ENCODE results near the gene IL7R.
A peak's percentile ranks its signal among the peaks of the same experiment; 100 is the strongest.
"Not testable (repeated sequence)": the region's sequence is repeated elsewhere in the genome, so short reads cannot be mapped to it uniquely, and the experiment has no call there.

IL7R gene

DNA sequence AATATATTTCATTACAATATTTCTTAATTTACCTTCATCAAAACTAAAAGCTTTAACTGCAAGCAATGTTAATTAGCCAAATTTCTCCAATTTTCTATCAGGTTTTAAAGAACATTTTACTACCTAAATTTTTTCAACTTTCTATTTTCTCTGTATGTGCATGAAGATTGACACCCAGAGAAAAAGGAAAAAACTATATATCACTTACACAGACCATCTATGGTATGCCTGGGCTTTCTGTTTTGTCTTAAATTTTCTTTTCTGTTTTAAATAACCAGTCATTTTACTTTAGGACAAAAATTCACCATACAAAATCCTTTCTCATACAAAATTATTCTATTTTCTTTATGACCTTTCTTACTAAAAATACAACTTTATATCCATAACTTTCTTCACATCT lies 13.8 kb upstream of the IL7R start:
- DNase-seq (ENCODE audit: low read depth), result no peak

DNA sequence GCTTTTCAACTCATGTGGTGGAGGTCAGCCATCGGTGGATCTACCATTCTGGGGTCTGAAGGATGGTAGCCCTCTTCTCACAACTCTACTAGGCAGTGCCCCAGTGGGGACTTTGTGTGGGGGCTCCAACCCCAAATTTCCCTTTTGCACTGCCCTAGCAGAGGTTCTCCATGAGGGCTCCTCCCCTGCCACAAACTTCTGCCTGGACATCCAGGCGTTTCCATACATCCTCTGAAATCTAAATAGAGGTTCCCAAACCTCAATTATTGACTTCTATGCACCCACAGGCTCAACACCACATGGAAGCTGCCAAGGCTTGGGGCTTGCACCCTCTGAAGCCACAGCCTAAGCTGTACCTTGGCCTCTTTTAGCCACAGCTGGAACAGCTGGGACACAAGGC lies 11.2 kb upstream of the IL7R start:
- not testable (repeated sequence) for DNase-seq (ENCODE audit: low read depth)

DNA sequence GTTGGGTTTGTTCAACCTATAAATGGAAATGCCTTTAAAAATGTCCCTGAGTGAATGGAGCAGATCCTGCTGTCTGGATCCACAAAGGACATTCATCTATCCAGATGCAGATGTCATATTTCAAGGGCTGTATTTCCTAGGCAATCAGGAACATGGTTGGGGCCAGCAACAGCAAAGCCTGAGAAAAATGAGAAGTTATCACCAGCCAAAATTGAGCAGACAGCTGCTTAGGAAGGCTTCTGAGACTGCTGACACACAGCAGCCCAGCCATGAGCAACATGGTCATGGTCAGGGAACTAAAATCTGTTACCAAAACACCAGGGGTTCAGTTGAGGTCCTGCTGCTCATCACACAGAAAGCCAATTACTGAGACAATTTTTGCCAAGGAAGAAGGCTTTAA lies 9.2 kb upstream of the IL7R start:
- DNase-seq (ENCODE audit: low read depth), result no peak

DNA sequence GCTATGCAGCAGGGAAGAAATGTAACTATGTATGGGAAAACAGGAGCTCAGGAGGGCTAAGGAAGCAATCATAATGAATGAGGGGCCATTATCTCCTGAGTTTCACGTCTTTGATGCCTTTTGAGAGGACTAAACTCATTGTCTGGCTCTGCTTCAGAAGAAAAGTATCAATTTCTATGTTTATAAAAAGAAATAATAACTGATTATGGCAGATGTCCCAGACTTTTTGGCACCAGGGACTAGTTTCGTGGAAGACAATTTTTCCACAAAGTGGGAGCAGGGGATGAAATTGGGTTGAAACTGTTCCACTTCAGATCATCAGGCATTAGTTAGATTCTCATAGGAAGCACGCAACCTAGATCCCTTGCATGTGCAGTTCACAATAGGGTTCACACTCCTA lies 8.7 kb upstream of the IL7R start:
- no peak for DNase-seq (ENCODE audit: low read depth)

DNA sequence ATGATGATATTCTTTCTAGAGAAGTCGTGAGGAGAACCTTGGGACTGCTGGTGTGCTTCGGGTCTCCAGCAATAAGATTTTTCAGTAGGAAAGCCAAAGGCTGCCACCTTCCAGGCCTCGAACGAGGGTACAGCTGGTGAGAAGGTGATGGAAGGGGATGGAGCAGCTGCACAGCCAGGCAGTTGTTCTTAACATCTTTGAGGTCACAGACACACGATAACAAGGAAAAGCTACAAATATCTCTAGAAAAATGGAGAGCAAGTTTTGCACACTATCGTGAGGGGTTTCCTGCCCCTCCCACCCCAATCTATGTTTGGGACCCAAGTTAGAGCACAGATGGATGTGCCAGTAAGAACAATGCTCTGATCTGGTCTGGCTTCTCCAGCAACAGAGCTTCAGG lies 6.8 kb upstream of the IL7R start:
- DNase-seq (ENCODE audit: low read depth), result no peak

DNA sequence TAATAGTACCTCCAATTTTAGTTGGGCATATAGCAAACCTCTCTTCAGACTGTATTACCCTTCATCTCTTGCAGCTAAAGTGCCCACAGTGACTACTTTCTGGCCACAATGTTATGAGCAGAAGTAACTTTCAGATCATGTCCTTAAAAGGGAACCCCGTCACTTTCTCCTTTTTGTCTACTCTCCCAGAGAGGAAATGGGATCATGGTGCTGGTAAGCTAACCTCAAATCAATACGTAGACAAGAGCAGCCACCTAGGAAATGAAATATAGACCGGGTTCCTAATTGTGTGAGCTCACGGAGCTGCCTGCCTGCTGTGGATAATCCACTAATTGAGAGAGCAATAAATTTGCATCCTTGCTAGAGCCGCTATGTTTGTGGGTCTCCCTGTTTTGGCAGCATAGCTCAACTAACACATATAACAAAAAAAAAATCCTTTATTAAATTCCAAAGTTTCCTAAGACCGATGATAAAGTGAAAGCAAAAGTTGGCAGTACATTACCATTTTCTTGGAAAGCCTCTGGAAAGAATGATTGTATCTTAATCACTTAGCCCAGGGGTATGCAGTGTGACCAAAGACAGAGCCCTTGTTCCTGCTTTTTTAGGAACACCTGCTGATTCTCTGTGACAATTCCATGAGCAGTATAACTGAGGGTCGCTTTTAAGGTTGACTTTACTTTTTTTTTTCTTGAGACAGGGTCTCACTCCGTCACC lies 5.6 kb upstream of the IL7R start:
- no peak for DNase-seq (ENCODE audit: low read depth)

DNA sequence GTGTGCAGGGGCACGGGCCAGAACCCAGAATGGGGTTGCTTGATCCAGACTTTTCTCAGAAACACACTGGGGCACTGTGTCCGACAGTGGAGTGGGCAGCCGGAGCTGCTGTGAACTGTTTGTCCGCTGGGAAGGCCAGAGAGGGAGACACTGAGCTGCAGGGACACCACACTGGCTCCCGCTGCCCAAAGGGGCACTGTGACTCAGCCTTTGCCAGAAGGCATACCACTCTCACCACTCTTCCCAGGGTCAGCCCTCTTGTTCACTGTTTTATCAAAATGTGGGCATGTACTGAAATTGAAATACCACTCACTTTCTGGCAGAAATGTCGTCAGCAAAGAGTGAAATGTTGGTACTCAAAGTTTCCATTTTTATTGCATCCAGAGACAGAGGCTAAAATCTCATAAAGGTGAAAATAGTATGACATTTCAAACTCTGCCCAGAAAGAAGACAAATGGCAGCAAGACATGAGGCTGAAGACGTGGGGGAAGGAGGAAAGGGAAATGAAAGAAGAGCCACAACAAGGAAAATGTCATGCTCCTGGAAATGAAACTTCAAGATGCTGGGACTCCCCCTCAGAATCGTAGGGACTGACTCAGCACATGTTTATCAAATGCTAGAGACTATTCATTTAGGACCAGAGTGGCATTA lies 4.5 kb upstream of the IL7R start:
- no peak for DNase-seq (ENCODE audit: low read depth)

DNA sequence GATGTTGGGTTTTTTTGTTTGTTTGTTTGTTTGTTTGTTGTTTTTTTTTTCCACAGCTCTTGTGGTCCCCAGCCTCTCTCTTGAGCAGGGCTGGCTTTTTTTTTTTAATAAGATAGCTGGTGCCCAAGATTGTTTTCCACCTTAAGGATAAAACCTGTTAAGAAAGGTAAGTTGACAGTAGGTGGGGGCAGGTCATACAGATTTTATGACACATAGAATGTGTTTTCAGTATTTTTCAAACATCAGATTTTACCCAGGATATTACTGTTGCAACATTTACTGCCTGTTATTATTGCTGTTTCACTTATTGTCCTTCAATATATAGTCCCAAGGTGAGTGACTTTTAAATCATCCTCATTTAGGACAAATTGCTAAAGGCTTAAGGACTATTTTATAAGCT lies 3.9 kb upstream of the IL7R start:
- no peak for DNase-seq (ENCODE audit: low read depth)

DNA sequence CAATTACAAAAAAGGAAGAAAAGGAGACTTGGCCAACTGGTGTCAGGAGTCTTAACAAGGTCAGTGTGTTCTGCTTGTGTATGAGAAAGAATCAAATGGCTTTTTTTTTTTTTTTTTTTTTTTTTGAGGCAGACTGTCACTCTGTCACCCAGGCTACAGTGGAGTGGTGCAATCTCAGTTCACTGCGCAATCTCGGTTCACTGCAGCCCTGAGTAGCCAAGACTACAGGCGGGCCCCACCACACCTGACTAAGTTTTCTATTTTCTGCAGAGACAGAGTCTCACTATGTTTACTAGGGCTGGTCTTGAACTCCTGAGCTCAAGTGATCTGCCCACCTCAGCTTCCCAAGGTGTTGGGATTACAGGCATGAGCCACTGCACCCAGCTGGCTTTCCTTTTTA lies 3.1 kb upstream of the IL7R start:
- DNase-seq (ENCODE audit: low read depth), result no peak

DNA sequence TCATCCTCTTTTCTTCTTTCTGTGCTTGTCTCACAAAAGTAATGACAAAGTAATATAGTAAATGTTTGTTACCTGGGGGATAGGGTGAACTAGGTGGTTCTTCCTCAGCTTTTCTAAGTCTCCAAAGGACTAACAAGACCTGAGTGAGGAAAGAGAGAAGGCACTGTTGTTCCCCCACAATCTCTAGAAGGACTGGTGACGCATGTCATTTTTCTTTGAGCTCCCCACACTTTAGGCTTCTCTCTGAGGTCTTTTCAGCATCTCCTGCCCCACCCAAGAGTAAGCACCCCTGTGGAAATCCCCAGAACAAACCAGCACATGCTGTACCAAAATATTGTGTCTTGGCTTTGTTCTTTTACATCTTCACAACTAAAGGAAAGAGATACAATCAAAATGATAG lies 2.4 kb upstream of the IL7R start:
- no peak for DNase-seq (ENCODE audit: low read depth)

DNA sequence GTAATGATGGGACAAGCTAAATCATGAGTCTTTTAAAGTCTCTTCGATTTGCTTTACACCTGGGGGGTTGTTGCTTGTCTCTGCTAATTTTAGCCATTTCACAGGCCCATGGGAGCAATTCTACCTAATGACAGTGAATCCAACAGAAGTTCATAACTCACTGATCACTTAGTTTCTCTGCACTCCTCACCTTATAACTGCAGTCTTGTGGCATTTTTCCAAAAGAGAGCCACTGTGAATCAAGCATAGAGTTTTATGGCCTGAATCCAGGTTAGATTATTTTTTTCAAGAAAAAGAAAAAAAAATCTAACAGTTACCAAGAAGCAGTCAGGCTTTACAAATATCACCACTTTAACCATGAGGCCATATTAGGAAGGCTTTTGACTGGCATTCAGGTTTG lies 1.5 kb upstream of the IL7R start:
- DNase-seq (ENCODE audit: low read depth), result no peak

DNA sequence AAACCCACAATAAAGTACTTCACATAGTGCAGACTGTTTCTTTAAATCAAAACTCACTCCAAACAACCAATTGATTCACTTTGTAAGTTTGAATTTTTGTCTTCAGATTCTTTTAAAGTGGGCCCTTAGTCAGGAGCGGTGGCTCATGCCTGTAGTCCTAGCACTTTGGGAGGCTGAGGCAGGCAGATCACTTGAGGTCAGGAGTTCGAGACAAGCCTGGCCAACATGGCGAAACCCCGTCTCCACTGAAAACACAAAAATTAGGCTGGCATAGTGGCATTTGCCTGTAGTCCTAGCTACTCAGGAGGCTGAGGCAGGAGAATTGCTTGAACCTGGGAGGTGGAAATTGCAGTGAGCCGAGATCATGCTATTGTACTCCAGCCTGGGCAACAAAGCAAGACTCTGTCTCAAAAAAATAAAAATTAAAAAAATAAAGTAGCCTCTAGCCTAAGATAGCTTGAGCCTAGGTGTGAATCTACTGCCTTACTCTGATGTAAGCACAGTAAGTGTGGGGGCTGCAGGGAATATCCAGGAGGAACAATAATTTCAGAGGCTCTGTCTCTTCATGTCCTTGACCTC lies 416 bp upstream of the IL7R start:
- DNase-seq (ENCODE audit: low read depth), result not testable (repeated sequence)

DNA sequence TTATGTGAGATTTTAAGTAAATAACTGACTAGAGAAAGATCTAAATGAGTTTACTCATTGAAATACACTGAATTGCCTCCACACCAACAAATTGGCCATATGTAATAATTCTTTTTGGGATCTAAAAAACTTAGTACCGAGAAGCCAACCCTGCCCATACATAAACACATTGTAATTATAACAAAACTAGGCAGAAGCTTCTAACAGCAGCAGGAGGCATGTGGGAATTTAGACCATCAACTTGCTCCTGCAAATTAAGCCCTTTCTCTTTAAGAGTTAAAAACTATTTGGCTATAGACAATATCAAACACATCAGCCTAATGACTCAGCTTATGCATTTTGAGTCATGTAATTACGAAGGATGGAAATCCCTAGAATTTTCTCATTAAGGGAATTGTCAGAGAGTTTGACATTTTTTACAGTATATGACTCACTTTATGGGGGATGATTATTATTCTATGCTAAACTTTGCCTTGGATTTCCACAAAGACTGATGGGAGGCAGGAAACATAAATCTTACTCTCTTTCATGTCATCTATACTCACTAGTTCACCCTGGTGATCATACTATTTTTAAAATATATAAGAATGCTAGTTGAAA lies 1.0 kb downstream of the IL7R start:
- peak; percentile 82 for DNase-seq (ENCODE audit: low read depth)

DNA sequence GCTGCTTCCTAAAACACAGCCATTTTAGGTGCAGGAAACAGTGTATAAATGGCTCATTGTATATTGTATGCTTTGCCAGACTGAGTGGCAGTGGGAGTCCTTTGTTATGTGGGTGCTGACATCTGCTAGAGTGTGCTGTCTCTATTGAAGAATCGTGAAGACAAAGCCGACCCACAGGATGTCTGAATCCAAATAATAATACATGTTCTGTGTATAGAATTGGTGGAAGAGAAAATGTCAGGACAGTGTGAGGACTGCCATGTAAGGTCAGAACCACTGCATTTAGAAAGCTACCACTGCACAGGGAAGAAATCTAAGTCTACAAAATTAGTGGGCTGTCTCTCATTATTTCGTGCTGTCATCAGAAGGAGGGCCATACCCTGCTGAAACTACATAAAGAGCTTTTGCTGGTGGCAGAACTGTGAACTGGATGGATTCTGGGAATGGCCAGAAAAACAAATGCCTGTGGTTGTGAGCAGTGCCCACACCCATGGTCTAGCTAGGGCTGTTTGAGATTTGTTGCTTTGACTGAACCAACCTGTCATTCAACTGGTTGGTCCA lies 2.5 kb downstream of the IL7R start:
- DNase-seq (ENCODE audit: low read depth), result no peak

DNA sequence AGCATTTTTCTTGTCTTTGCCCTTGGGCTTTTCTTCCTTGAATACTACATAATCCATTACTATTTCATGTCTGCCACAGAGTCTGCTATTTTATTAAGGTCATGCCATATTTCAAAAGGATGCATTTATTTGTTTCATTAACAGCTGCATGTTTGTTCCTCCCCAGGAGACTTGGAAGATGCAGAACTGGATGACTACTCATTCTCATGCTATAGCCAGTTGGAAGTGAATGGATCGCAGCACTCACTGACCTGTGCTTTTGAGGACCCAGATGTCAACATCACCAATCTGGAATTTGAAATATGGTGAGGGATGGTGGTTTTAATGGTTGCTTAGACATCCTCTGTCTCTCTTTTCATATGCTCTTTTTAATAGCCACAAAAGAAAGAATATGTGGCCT lies 4.0 kb downstream of the IL7R start:
- DNase-seq (ENCODE audit: low read depth), result peak; percentile 90

DNA sequence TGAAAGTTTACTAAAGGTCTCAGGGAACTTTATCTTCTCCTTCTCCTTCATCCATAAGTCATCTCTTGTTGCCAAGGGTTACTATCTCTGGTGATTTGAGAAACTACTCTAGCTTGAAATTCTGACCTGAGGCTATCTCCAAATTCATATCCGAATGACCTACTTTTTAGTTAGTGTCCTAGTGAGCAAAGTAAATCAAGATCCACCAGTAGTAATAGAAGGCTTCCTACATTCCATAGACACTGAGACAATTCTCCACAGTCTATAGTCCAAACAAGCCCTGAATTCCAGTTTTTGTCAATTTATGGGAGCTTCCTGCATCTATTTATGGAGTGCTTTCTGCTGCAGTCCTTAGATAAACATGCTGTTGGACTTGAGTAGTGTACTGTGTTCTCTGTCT lies 5.0 kb downstream of the IL7R start:
- no peak for DNase-seq (ENCODE audit: low read depth)

DNA sequence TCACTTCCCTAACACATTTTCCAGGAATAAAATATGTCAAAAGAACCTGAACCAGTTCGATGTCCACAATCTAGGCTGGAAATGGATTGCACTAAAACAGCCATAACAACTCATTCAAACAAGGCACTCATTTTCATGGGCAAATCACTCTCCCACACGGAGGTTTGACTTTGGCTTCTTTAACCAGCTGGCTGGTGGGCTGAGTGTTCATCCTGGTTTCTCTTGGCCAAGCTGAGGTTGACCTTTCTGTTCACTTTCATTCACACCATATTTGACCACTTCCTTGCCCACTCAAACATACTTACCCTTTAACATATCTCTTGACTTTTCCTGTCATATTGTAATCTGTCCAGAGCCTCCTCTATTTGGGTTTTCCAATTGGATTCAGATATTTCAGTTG lies 5.4 kb downstream of the IL7R start:
- DNase-seq (ENCODE audit: low read depth), result no peak

DNA sequence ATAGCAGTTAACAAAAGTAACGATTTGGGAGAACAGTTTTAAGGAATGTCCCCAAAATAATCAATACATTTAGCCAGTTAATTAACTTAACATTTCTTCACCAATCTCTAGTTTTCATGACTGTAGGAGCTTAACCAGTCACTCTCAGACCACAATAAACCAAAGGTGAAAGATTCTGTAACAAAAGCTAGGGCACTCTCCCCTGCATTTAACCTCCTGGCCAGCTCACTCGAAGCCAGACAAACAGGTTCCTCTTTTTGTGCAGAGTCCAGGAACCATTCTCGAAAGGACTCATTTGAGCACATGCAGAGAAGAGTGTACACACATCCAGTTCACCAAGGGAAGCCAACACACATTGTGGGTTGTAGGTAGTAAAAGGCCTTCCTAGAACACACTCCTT lies 6.5 kb downstream of the IL7R start:
- DNase-seq (ENCODE audit: low read depth), result no peak

DNA sequence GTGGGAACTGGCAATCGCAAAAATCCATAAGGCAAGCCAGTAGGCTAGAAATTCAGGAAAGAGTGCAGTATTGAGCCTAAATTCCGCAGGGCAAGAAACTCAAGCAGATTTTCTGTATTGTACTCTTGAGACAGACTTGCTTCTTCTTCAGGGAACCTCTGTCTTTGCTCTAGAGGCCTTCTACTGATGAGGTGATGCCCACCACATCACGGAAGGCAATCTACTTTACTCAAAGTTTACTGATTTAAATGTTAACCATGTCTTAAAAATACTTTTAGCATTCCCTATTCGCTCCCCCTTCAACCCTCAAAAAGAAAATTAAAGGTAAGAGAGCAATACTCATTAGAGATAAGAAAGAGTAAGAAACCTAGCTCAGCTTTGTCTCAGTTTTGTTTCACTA lies 11.3 kb downstream of the IL7R start:
- no peak for DNase-seq (ENCODE audit: low read depth)

DNA sequence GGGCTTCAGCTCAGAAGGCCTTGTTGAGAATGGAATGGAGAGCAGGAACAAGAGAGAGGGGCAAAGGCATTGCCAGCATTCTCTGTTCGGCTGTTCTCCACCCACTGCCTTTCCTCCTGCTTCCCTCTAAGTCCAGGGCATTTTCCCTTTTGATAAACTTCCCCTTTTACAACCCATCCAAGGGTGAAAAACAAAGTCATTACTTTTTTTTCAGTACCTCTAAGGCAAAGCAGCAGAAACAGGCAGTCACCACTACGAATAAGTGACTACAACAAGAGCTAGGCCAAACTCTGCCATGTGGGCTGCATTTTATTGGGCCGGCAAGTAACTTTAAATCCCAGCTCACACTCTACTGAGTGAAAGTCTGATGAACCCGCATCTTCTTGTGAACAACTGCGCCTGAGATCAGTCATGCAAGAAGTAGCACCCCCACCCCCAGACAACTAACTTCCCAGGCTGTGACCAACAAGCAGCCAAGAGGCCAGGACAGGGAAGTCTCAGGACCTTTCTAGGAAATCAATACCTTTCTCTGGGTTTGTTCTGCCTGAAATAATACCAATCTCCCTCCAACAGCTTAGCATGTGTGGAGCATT lies 13.1 kb downstream of the IL7R start:
- DNase-seq (ENCODE audit: low read depth), result no peak

DNA sequence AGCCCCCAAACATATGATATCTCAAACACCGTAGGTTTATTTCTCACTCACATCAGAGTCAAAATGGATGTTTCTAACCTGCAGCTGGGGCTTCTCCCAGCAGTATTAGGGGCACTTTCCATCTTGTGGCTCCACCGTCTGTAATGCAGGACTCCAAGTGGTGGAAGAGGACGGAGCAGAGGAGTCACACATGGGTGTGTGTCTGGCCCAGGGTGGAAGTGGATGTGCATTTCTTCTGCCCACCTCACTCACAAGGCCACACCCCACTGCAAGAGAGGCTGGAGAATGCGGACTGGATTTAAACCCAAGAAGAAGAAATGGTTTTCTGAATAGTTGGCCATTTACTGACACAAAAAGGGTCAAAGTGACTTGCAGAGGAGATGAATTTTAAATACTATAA lies 13.9 kb downstream of the IL7R start:
- no peak for DNase-seq (ENCODE audit: low read depth)

DNA sequence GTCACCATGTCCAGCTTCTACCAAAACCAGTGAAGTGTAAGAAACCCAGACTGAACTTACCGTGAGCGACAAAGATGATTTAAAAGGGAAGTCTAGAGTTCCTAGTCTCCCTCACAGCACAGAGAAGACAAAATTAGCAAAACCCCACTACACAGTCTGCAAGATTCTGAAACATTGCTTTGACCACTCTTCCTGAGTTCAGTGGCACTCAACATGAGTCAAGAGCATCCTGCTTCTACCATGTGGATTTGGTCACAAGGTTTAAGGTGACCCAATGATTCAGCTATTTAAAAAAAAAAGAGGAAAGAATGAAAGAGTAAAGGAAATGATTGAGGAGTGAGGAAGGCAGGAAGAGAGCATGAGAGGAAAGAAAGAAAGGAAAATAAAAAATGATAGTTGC lies 19.8 kb downstream of the IL7R start:
- no peak for DNase-seq (ENCODE audit: low read depth)

DNA sequence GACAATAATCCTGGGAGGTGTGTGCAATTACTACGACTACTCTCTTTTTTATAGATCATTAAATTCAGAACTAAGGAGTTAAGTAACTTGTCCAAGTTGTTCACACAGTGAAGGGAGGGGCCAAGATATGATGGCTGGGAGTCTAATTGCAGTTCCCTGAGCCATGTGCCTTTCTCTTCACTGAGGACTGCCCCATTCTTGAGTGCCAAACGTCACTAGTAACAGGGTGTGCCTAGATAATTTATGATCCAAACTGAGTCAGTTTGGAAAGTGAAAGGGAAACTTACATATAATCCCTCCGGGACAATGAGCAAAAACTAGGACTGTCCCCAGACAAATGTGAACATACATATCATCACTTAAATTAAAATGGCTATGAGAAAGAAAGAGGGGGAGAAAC lies 20.2 kb downstream of the IL7R start:
- no peak for DNase-seq (ENCODE audit: low read depth)
